T-helper 22 cell (primary cell): ENCODE data around the gene HTR3A.
A peak's percentile ranks its signal among the peaks of the same experiment; 100 is the strongest.

Experiments used
- DNase-seq: peaks from one replicate; pipeline ENCODE4 v3.0.0-alpha.2; 2020; ENCODE audit warnings: low read depth

Gene HTR3A

GRCh38 chr11:114019046-114019445 lies 44.1 kb downstream of the HTR3A start:
- DNase-seq: no peak

- no peak for DNase-seq
Observed at GRCh38 chr11:114019574-114019973, 44.7 kb downstream of the HTR3A start.

- no peak for DNase-seq
Observed at GRCh38 chr11:114025329-114025907, 50.5 kb downstream of the HTR3A start.

GRCh38 chr11:114026355-114026754 lies 51.4 kb downstream of the HTR3A start:
- no peak for DNase-seq

GRCh38 chr11:114027391-114027790 lies 52.5 kb downstream of the HTR3A start:
- DNase-seq: no peak

- DNase-seq: no peak
Observed at GRCh38 chr11:114027926-114028325, 53.0 kb downstream of the HTR3A start.

GRCh38 chr11:114031246-114031966 lies 56.5 kb downstream of the HTR3A start:
- DNase-seq: no peak

- no peak for DNase-seq
Observed at GRCh38 chr11:114031967-114032320, 57.0 kb downstream of the HTR3A start.

GRCh38 chr11:114033066-114033465 lies 58.2 kb downstream of the HTR3A start:
- no peak for DNase-seq

- DNase-seq: no peak
Observed at GRCh38 chr11:114033572-114033971, 58.7 kb downstream of the HTR3A start.

GRCh38 chr11:114034956-114035355 lies 60.0 kb downstream of the HTR3A start:
- DNase-seq: no peak

- peak; percentile 4 for DNase-seq
Observed at GRCh38 chr11:114036147-114036811, 61.4 kb downstream of the HTR3A start.

- DNase-seq: no peak
Observed at GRCh38 chr11:114036958-114037357, 62.0 kb downstream of the HTR3A start.

GRCh38 chr11:114039551-114039950 lies 64.6 kb downstream of the HTR3A start:
- no peak for DNase-seq
